Stimulated activated CD4-positive, alpha-beta T cell treated with anti-CD3 and anti-CD28 coated beads, Interleukin-4, amount 100 ng/mL, for 1 hour (primary cell): ENCODE results near the gene TMEM50A.
"Not testable (repeated sequence)": the region's sequence is repeated elsewhere in the genome, so short reads cannot be mapped to it uniquely, and the experiment has no call there.

Experiments
- DNase-seq: peaks from one replicate; pipeline ENCODE4 v3.0.0-alpha.2; 2020

TMEM50A gene

DNA sequence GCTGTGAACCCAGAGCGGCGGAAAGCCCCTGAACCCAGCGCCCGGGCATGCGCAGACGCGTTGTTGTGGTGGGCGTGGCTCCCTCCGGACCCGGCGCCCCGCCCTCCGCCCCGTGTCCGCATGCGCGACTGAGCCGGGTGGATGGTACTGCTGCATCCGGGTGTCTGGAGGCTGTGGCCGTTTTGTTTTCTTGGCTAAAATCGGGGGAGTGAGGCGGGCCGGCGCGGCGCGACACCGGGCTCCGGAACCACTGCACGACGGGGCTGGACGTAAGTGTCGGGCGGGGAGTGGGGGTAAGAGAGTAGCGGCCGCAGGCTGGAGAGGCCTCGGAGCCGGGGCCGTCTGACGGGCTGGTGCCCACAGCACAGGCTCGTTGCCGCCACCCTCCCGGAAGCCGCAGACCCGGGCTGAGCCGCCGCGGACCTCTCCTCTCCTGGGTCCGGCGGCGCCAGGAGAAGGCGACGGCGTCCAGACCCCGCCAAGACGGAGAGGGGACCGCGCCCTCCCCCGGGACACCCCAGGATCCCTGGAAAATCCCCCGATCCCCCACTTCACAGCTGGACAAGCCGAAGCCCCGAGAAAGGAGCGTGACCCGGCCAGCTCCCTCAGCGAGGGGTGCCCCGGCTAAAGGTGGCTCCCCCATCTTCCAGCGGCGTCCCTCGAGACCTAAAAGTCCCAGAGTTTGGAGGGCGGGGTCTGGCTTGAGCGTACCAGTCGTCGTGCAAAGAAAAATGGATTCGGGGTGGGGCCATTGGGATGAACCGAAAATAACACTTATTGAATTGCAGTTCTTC lies at the start of gene TMEM50A:
TMEM50A (plus strand) TSS at position 147 of the 794 bp plus-strand sequence. CDS start 2,153 bp downstream, outside the sequence.
- peak; percentile 89 for DNase-seq

DNA sequence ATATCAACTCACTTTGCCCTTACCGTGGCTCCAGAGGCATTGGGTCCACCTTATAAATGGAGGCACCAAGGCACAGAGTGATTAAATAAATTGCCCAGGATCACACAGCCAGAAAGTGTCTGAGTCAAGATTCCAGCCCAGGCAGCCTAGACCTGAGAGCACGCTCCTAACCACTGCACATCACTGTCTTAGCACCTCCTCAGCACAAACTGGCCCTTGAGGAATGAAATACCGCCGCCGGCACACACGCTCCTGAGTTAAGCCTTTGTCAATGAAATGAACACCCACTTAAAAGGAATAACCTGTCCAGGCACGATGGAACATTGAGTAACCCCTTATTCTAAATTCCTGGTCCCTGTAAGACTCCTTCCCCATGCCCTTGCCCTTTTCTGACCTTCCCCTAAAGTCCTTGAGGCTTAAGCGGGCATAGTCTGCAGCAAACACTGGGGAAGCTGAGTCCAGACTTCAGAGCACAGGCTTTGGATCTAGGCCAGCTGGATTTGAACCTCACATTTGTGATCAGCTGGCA lies 49.5 kb upstream of the TMEM50A start:
- DNase-seq, result not testable (repeated sequence)

DNA sequence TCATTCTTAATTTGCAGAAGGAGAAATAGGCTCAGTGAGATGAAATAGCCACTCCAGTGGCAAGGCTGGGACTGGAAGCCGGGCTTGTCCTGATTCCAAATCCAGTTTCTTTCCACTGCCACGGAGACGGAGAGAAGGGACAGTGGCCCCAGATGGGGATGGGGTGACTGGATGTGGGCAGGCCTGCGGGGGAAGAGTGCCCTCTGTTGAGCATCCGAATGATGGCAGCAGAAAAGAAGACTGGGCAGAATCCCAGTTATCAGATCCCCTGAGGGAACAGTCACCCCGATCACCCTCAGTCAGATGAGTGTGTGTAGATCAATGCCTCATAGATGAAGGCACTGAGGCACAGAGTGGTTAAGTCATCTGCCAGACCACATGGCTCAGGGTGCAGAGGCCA lies 48.1 kb upstream of the TMEM50A start:
- not testable (repeated sequence) for DNase-seq

DNA sequence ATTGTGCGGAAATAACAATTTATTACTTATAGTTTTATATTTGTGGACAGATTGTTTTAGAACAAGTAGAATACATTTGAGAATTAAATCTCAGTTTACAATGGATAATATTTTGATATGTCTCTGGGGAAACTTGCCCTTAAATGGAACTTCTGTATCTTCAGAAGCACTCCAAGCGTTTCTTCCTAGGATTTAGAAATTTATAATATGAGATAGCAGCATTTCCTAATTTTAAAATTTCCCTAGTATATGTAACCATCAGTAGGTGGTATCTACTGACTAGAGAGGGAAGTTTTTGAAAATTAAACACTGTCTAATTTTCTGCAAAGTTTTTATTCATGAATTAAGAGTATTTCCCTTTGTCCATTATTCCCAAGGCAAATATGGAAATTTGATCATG lies 44.7 kb upstream of the TMEM50A start:
- not testable (repeated sequence) for DNase-seq

DNA sequence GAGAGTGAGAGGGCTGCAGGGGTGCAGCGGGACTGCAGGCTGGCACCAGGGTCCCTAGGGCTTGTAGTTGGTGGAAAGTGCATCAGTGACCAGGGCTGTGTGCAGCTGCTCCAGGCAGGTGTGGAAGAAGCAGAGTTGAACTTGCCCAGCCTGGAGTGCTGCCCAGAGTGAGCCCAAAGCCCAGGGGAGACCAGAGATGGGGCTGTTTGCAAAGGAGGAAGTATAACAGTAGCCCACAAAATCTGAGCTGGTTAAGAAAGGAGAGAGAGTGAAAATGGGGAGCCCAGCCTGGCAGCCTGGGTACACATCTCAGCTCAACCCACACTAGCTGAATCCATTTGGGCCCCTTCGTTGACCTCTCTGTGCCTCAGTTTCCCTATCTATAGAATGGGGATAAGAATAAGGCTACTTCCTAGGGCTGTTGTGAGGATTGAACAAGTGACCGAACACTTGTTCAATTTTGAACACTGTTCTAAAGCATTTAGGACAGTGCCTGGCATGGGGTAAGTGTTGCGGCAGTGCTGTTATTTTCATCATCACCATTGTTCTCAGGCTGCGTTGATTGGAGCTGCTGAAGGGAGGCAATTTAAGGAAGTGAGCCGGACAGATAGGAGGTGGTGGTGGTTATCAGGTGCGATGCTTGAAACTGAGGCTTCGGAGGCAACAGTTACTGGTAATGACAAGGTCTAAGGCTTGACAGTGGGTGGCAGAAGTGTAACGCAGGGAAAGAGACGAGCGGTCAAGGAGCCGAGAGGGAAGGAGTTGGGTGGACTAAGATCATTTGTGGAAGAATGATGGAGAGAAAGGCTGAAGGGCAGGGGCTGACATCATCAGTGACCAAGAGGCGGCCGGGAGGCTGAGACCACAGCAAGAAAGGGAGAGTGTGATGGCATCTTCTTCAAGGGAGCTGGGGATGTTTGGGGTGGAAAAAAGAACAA lies 43.0 kb upstream of the TMEM50A start:
- DNase-seq, result not testable (repeated sequence)

DNA sequence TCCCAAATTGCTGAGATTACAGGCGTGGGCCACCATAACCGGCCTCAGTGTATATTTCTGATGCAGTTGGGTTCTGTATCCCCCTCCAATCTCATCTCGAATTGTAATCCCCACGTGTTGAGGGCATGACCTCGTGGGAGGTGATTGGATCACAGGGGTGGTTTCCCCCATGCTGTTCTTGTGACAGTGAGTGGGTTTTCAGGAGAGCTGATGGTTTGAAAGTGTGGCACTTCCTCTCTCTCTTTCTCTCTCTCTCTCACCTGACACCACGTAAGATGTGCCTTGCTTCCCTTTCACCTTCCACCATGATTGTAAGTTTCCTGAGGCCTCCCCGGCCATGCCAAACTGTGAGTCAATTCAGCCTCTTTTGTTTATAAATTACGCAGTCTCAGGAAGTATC lies 41.6 kb upstream of the TMEM50A start:
- not testable (repeated sequence) for DNase-seq

DNA sequence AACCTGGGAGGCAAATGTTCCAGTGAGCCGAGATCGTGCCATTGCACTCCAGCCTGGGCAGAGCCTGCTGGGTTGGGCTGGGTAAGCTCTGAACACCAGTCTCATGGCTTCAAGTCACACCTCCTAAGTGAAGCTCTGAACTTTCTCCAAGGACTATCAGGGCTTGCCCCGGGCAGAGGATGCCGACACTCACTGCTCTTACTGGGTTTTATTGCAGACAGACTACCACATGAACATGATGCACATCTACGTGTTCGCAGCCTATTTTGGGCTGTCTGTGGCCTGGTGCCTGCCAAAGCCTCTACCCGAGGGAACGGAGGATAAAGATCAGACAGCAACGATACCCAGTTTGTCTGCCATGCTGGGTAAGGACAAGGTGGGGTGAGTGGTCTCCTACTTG lies 37.4 kb upstream of the TMEM50A start:
- DNase-seq, result not testable (repeated sequence)

DNA sequence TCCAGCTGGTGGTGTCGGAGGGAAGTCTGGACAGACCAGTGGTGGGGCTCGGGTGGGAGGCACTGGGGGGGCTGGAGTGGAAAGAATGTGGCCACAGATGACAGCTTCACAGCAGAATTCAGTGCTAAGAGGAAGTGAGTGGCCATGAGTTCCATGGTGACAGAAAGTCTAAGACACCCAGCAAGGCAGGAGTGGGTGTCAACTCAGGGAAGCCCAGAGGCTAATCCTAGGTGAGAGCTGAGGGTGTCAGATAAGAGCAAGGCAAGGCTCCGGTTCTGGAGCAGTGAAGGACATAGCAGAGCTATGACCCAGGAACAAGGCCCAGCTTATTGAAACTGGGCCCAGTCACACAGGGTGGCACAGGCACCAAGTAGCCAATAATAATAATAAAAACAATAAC lies 35.8 kb upstream of the TMEM50A start:
- not testable (repeated sequence) for DNase-seq

DNA sequence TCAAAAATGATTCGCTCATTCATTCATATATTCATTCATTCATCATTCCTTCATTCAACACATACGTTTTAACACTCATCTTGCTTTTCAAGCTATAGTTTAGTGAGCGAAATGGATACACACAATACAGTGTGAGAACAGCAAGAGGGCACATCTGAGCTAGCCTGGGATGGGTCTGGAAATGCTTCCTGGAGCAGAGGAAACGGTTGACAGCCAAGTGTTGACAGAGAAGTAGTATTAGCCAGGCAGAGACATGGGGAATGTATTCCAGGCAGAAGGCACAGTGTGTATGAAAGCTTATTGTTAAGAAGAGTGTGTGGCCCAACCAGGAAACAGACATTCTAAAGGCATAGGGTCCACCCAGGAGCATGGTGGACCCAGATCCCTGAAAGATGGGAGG lies 33.2 kb upstream of the TMEM50A start:
- not testable (repeated sequence) for DNase-seq

DNA sequence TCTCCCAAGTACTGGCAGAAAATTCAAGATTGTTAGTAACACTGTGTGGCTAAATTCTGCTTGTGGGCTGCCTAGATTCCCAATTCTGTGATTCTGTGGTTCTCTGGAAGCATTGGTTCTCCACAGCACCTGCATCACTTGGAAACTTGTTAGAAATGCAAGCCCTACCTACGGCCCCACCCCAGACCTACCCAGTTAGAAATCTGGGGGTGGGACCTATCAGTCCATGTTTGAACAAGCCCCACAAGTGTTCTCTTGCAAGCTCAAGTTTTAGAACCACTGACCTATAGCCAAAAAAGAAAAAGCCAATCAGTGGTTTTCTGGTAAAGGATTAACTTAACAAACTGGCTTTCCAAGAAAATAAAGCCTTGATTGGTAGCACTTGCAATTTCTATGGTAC lies 30.0 kb upstream of the TMEM50A start:
- not testable (repeated sequence) for DNase-seq

DNA sequence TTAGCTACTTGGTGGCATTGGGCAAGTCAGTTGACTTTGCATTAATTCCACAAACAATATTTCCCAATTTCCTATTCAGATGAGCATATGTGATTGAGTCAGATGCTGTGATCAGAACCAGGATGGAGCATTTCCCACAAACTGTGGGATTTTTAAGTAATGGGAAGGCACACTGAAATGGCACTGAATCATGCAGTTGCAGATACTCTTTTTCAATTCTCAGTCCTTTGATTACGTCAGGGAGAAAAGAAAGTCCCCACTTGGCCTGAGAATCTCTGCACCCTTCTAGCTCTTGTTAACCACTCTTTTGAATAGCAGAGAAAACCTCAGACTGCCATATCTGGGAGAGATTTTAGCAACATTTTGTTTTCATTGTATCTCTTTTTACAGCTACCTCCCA lies 29.0 kb upstream of the TMEM50A start:
- DNase-seq, result not testable (repeated sequence)

DNA sequence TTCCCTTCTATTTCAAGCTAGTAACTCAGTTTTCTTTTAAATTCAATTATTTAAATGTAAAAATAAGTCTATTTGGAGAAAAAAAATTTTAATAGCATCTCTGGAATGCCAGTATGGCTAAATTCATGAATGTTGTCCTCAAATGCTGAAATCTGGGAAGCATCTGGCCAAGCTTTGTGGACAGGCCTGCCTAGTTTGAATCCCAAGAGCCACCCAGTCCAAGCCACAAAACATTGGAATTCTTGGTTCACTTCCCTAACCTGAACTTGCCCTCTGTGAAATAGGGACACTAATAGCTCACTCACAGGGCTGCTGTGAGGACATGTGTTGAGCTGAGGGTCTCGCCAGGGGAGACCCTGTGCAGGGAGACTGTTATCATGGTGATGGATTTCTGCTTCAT lies 28.6 kb upstream of the TMEM50A start:
- DNase-seq, result not testable (repeated sequence)

DNA sequence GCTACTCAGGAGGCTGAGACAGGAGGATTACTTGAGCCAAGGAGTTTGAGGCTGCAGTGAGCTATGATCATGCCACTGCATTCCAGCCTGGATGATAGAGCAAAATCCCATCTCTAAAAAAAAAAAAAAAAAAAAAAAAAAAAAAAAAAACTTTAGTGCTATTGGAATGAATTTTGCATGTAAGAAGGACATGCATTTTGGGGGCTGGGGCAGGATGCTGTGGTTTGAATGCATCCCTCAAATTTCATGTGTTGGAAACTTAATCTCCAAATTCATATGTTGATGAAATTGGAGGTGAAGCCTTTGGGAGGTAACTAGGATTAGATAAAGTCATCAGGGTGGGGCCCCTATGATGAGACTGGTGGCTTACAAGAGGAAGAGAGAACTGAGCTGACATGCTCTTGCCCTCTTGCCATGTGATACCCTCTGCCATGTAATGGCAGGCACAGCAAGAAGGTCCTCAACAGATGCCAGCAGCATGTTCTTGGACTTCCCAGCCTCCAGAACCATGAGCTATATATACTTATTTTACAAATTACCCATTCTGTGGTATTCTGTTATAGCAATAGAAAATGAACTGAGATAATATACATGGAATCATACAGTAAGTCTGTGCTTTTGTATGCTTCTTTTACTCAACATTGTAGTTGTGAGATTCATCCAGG lies 25.2 kb upstream of the TMEM50A start:
- not testable (repeated sequence) for DNase-seq

DNA sequence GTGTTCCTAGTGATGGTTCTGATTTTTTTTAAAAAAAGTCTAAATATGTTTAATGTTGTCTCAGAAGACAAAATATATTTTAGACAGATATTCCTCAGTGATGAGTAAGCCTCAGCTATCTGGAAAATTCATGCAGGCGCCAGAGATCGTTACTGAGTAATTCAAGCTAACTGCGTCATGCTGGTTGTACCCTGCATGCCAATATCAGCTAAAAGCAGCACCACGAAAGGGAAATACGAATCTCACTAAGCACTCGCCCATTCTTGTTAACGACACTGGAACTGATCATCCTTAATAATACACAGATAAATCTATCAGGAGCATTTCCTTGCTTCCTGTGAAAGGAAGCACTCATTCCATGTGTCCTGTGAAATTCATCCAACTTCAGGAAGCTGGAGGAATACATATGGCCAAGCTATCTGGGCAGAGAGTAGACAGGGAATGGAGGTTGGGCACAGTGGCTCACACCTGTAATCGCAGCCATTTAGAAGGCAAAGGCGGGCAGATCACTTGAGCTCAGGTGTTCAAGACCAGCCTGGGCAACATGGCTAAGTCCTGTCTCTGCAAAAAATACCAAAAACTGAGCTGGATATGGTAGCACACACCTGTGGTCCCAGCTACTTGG lies 17.7 kb upstream of the TMEM50A start:
- DNase-seq, result not testable (repeated sequence)

DNA sequence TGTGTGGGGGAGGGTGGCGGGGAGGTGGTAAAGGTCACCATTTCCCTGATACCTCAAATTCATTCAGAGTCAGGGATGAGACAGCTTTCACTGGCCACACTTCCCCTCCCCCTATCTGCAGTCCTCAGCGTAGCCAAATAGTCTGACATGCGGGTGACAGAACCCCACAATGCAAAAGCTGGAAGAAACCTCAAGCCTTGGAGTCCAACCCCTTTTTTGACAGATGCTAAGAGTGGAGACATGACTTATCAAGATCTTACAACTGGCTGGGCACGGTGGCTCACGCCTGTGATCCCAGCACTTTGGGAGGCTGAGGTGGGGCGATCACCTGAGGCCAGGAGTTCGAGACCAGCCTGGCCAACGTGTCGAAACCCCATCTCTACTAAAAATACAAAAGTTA lies 16.0 kb upstream of the TMEM50A start:
- DNase-seq, result not testable (repeated sequence)

DNA sequence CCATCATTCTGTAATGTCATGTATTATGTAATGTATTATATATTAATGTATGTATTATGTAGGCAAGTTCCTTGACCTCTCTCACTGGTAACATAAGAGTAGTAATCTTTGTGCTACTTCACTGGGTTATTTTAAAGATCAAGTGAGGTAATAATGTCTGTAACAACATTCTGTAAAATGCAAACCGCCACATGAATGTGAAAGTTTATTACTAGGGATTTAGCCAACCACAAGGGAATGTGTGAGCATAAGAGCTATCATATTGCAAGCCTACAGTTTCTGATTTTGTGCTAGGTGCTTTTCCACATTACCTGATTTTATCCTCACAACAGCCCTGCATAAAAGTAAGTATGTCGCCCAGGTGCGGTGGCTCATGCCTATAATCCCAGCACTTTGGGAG lies 13.7 kb upstream of the TMEM50A start:
- DNase-seq, result not testable (repeated sequence)

DNA sequence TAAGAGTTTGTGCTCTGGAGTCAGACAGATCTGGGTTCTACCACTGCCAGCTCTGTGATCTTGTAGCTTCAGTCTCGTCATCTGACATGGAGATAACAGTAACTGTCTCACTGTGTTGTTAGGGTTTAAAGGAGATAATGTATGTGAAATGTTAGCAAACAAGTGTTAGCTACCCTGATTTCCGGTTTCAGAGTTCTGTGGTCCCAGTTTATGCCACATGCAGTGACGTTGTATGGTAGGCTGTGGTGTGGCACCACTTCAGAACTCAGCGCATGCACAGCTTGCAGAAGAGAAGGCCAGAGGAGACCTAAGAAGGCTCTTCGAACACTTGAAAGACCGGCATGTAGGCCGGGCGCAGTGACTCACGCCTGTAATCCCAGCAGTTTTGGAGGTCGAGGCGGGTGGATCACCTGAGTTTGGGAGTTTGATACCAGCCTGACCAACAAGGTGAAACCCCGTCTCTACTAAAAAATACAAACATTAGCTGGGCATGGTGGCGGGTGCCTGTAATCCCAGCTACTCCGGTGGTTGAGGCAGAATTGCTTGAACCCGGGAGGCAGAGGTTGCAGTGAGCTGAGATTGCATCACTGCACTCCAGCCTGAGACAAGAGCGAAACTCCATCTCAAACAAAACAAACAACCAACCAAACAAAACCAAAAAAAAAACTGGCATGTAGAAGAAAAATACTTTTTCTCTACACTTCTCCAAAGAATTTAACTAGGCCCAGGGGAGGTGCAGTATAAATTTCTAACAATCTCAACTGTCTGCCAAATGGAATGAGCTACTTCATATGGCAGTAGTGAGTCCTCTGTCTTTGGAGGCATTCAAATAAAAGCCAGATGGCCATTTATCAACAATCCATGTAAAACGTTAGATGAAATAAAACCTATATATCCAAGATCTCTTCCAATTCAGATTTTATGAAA lies 10.0 kb upstream of the TMEM50A start:
- not testable (repeated sequence) for DNase-seq

DNA sequence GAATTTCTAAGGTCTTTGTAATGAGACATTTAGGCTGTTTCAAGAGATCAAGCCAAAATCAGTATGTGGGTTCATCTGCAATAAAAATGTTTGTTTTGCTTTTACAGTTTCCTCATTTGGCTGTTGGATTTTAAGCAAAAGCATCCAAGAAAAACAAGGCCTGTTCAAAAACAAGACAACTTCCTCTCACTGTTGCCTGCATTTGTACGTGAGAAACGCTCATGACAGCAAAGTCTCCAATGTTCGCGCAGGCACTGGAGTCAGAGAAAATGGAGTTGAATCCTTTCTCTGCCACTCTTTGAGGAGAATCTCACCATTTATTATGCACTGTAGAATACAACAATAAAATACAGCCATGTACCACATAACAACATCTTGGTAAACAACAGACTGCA lies 9.3 kb upstream of the TMEM50A start:
- not testable (repeated sequence) for DNase-seq

DNA sequence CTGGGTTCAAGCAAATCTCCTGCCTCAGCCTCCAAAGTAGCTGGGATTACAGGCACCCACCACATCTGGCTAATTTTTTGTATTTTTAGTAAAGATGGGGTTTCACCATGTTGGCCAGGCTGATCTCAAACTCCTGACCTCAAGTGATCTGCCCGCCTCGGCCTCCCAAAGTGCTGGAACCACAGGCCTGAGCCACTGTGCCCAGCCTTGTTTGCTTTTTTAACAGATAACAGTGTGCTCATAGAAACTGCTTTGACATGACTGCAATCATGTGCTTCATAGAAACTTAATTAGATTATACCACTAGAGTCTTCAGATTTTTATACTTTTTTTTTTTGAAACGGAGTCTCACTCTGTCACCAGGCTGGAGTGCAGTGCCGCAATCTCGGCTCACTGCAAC lies 8.8 kb upstream of the TMEM50A start:
- not testable (repeated sequence) for DNase-seq

DNA sequence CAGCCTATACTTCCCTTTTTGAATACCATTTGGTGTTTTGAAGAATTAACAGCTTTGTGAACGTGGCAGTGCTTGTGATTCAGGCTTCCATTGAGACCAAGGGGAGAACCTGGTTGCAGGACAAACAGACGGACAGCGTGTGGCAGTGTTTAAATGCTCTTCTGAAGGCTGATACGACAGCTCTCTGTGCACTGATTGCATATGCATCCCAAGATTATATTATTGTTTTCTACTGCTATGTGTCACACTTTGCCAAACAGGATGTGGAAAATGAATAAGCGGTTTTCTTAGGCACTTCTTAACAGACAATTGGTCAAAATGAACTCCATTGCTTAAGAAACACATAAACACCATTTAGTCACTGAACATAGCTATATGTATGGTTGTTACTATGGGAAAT lies 8.2 kb upstream of the TMEM50A start:
- not testable (repeated sequence) for DNase-seq

DNA sequence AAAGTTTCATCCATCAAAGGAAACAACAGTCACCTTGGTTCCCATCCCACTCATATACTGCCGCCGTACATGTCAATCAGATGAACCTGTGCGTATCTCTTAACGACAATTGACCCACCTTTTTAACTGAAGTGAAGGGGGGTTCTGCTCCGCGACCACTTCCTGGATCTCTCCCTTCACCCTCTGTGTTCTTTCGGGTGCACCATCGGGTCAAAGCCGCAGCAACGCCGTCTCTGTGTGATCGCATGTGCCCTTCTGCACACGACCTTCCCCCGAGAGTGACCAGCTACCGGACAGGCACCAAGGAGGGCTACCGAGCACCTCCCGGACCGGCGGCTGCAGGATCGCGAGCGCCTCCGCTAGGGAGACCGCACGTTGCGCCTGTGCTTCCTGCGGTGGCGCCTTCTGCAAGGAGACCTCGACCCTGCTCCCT lies 1.2 kb upstream of the TMEM50A start:
- DNase-seq, result peak; percentile 8
